H1 (cell line): Measurements from ENCODE around the gene TLE5. TPM values are rescaled to one million over a fixed set of nuclear protein-coding genes. Genes with fewer than 3 reads are reported as not detected.

ENCODE experiments used
- CTCF ChIA-PET: fragments of 300-600 bp; sonication (Branson Sonifier 250); formaldehyde crosslinking; loops from one replicate; lab custom pipeline; 2021; ENCODE audit not compliant: partially characterized antibody; lab: Charles Lee
- POLR2A ChIA-PET: fragments of 300-600 bp; sonication (Branson Sonifier 250); formaldehyde crosslinking; loops from one replicate; lab custom pipeline; 2021; ENCODE audit warnings: inconsistent platforms; ENCODE audit not compliant: partially characterized antibody; lab: Charles Lee
- DNase-seq, 2 experiments: peaks; one replicate each; pipeline versions ENCODE4 v3.0.0 to v3.0.0-alpha.2; 2010 to 2022; ENCODE audit warnings: low spot score in 2 of 2, low read depth in 1 of 2, mixed read lengths in 1 of 2
- FAIRE-seq: peaks from 2 replicates; lab custom pipeline; 2011; peaks lifted over from hg19 to GRCh38; lab: Jason Lieb, UNC
- H2AFZ ChIP-seq: 2 replicates; pipeline ENCODE4 v1.8.1; 2012; ENCODE audit warnings: low read length, inconsistent platforms
- H2AK5ac ChIP-seq: 2 replicates; pipeline ENCODE4 v1.6.1; 2013; ENCODE audit warnings: low read depth, low read length
- H2BK120ac ChIP-seq: replicated peaks from 2 replicates; pipeline ENCODE3; 2013; ENCODE audit warnings: low read depth, low read length, inconsistent platforms
- H2BK12ac ChIP-seq: 2 replicates; pipeline ENCODE4 v1.6.1; 2013; ENCODE audit warnings: low read depth, low read length
- H2BK15ac ChIP-seq: 2 replicates; pipeline ENCODE4 v1.6.1; 2013; ENCODE audit warnings: low read length
- H2BK20ac ChIP-seq: 2 replicates; pipeline ENCODE4 v1.6.1; 2013; ENCODE audit warnings: low read length
- H2BK5ac ChIP-seq: 2 replicates; pipeline ENCODE4 v1.6.1; 2013; ENCODE audit warnings: low read depth, low read length
- H3K14ac ChIP-seq: 2 replicates; pipeline ENCODE4 v1.6.1; 2013; ENCODE audit warnings: inconsistent platforms; ENCODE audit not compliant: insufficient read length
- H3K18ac ChIP-seq: 2 replicates; pipeline ENCODE4 v1.6.1; 2013; ENCODE audit warnings: low read length; ENCODE audit errors: extremely low read depth
- H3K23ac ChIP-seq: 2 replicates; pipeline ENCODE4 v1.6.1; 2013; ENCODE audit warnings: inconsistent platforms; ENCODE audit not compliant: insufficient read length
- H3K23me2 ChIP-seq: 2 replicates; pipeline ENCODE4 v1.6.1; 2013; ENCODE audit warnings: low read depth, low read length
- H3K27ac ChIP-seq: 2 replicates; pipeline ENCODE4 v1.6.1; 2011; ENCODE audit warnings: low read depth, low read length, inconsistent platforms
- H3K27me3 ChIP-seq, 4 experiments: replicated peaks in 1 of 4; 1 replicate in 1 of 4; 2 replicates in 3 of 4; pipeline versions ENCODE4 v1.6.1 to v1.8.1; 2011 to 2013; ENCODE audit warnings: low read length in 3 of 4, mild to moderate bottlenecking in 3 of 4, inconsistent platforms in 2 of 4, mixed read lengths in 2 of 4, moderate library complexity in 1 of 4; ENCODE audit not compliant: control insufficient read depth in 3 of 4, insufficient read depth in 3 of 4; ENCODE audit errors: extremely low read depth in 1 of 4
- H3K36me3 ChIP-seq, 4 experiments: 2 replicates each; pipeline versions ENCODE4 v1.6.1 to v1.8.1; 2011 to 2013; ENCODE audit warnings: mild to moderate bottlenecking in 4 of 4, low read length in 3 of 4, moderate library complexity in 2 of 4, control low read depth in 1 of 4, inconsistent platforms in 1 of 4; ENCODE audit not compliant: insufficient read depth in 4 of 4, control insufficient read depth in 2 of 4
- H3K4ac ChIP-seq: replicated peaks from 2 replicates; pipeline ENCODE3; 2013; ENCODE audit warnings: low read length, low read depth, mixed read lengths, inconsistent platforms; ENCODE audit not compliant: insufficient read length
- H3K4me1 ChIP-seq, 4 experiments: replicated peaks in 1 of 4; 1 replicate in 1 of 4; 2 replicates in 3 of 4; pipeline versions ENCODE4 v1.6.1 to v1.8.1; 2011 to 2013; ENCODE audit warnings: low read length in 3 of 4, inconsistent platforms in 2 of 4, mixed read lengths in 1 of 4; ENCODE audit not compliant: insufficient read depth in 4 of 4, control insufficient read depth in 3 of 4
- H3K4me2 ChIP-seq, 2 experiments: 2 replicates each; pipeline versions ENCODE4 v1.6.1 to v1.8.1; 2011 to 2013; ENCODE audit warnings: low read depth in 2 of 2, low read length in 2 of 2, control low read depth in 1 of 2, inconsistent platforms in 1 of 2, mild to moderate bottlenecking in 1 of 2; ENCODE audit not compliant: insufficient read depth in 1 of 2
- H3K4me3 ChIP-seq, 4 experiments: fragments of 200-600, 300-600 bp in 1 of 4; sonication (generic), shearing (Covaris generic), sonication (Bioruptor Twin) in 1 of 4; 2 replicates each; pipeline versions ENCODE4 v1.5.1 to v1.8.1; 2011 to 2016; ENCODE audit warnings: low read length in 4 of 4, low read depth in 3 of 4, control low read depth in 2 of 4, inconsistent platforms in 2 of 4, mild to moderate bottlenecking in 2 of 4, mixed read lengths in 1 of 4, moderate library complexity in 1 of 4; ENCODE audit not compliant: insufficient read depth in 2 of 4; ENCODE audit errors: extremely low read depth in 1 of 4
- H3K56ac ChIP-seq: replicated peaks from 2 replicates; pipeline ENCODE3; 2013; ENCODE audit warnings: low read depth, mild to moderate bottlenecking, mixed read lengths, low read length, inconsistent platforms; ENCODE audit not compliant: insufficient read length
- H3K79me1 ChIP-seq: 2 replicates; pipeline ENCODE4 v1.6.1; 2013; ENCODE audit warnings: low read depth, low read length, control low read depth
- H3K79me2 ChIP-seq, 2 experiments: 2 replicates each; pipeline versions ENCODE4 v1.6.1 to v1.8.1; 2012 to 2013; ENCODE audit warnings: low read length in 2 of 2, mild to moderate bottlenecking in 2 of 2, inconsistent platforms in 1 of 2; ENCODE audit not compliant: insufficient read depth in 2 of 2, control insufficient read depth in 1 of 2
- H3K9ac ChIP-seq, 4 experiments: replicated peaks in 1 of 4; 1 replicate in 1 of 4; 2 replicates in 3 of 4; pipeline versions ENCODE4 v1.6.1 to v1.8.1; 2011 to 2013; ENCODE audit warnings: low read depth in 3 of 4, low read length in 3 of 4, control low read depth in 2 of 4, mild to moderate bottlenecking in 2 of 4, moderate library complexity in 2 of 4, inconsistent platforms in 1 of 4; ENCODE audit errors: extremely low read depth in 1 of 4
- H3K9me3 ChIP-seq, 2 experiments: 2 replicates each; pipeline versions ENCODE4 v1.6.1 to v1.8.1; 2012 to 2013; ENCODE audit warnings: mild to moderate bottlenecking in 2 of 2, moderate library complexity in 2 of 2, control low read depth in 1 of 2, inconsistent platforms in 1 of 2, low read depth in 1 of 2, low read length in 1 of 2, mixed read lengths in 1 of 2; ENCODE audit not compliant: insufficient read depth in 2 of 2
- H4K20me1 ChIP-seq, 2 experiments: replicated peaks in 1 of 2; 2 replicates each; pipeline versions ENCODE3 to v1.8.1; 2011 to 2013; ENCODE audit warnings: inconsistent platforms in 2 of 2, low read length in 2 of 2, mild to moderate bottlenecking in 1 of 2; ENCODE audit not compliant: insufficient read depth in 2 of 2, control insufficient read depth in 1 of 2
- H4K5ac ChIP-seq: 2 replicates; pipeline ENCODE4 v1.6.1; 2013; ENCODE audit warnings: low read length, low read depth, mixed read lengths, inconsistent platforms; ENCODE audit not compliant: insufficient read length
- H4K8ac ChIP-seq: 2 replicates; pipeline ENCODE4 v1.8.0; 2013; ENCODE audit warnings: mild to moderate bottlenecking, moderate library complexity, low read length, inconsistent platforms; ENCODE audit not compliant: insufficient read depth; ENCODE audit errors: extremely low read depth
- H4K91ac ChIP-seq: replicated peaks from 2 replicates; pipeline ENCODE3; 2013; ENCODE audit warnings: low read length, mixed read lengths, inconsistent platforms; ENCODE audit not compliant: insufficient read length
- KDM1A ChIP-seq: fragments of 200-600, 300-600 bp; sonication (generic); IDR thresholded peaks from 2 replicates; pipeline ENCODE4 v1.7.1; 2016; ENCODE audit warnings: mild to moderate bottlenecking, low read length, borderline replicate concordance
- MAX ChIP-seq: IDR thresholded peaks from 2 replicates; pipeline ENCODE4 v1.6.1; 2012; ENCODE audit warnings: inconsistent platforms
- SRF ChIP-seq: IDR thresholded peaks from 2 replicates; pipeline ENCODE4 v1.6.1; 2011; ENCODE audit warnings: mild to moderate bottlenecking, low read depth, low read length, moderate library complexity
- WGBS, 2 experiments: shearing (Covaris generic) in 1 of 2; methylation state at CpG; one replicate each; pipeline versions ENCODE4 v1.1.6 to v1.1.7; 2013 to 2015; ENCODE audit warnings: low lambda C conversion rate in 2 of 2, mixed read lengths in 2 of 2, inconsistent platforms in 1 of 2, low coverage in 1 of 2, missing lambda C conversion rate in 1 of 2; ENCODE audit not compliant: insufficient replicate concordance in 2 of 2, insufficient coverage in 1 of 2, insufficient read length in 1 of 2; ENCODE audit errors: extremely low coverage in 1 of 2, missing lambda C conversion rate in 1 of 2; 5-methylcytosine and 5-hydroxymethylcytosine counted together
- polyA plus RNA-seq, 7 experiments: library from polyadenylated mRNA; depleted of rRNA in 3 of 7; stranded (reverse) in 5 of 7; unstranded in 2 of 7; fragments of >200 nt in 5 of 7; fragments of 200-250 nt in 2 of 7; gene quantifications; 1 replicate in 5 of 7; 2 replicates in 1 of 7; 4 replicates in 1 of 7; pipeline versions ENCODE4 v1.2.1 to v1.2.3, GENCODE V29; 2011 to 2013; ENCODE audit warnings: missing spikeins in 2 of 7, mixed read lengths in 2 of 7
- total RNA-seq: library from RNA; stranded (reverse); fragmentation: NEBNext Ultra II Directional; extraction: Animal tissue kit (Norgen Biotek cat#: 25700); gene quantifications from 2 replicates; pipeline ENCODE4 v1.2.1, GENCODE V29; 2021

The TLE5 gene
- total and polyA plus RNA-seq, 2 of the 8 experiments (the other 6 are each of a cell fraction or from before 2014, with no cell fraction given): 187 to 285 TPM

DNA sequence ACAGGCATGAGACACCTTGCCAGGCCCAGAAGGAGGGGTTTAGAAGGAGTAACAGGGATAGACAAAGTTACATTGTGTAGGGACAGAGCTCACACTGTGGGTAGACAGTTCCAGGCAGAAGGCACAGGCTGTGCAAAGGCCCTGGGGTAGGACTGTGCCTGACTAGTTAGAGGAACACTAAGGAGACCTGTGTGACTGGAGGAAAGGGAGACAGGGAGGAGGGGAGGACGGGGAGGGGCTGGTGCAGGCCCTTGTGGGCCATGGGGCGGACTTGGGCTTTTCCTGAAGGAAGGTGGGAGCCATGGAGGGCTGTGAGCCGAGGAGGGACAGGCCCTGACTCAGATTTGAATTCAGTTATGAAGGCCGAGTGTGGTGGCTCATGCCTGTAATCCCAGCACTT is 17.3 kb upstream of the TLE5 start:
- CTCF ChIA-PET: interaction anchor here (1.2 to 18.9 kb wide), 4 partner anchors 9 to 52 kb away, joined by 3 to 339 read pairs (median 8); partner anchors contain the start of gene GNA11
- Histone ChIP-seq H2BK15ac (no peak overlapping the region), H3K36me3 (no peaks in the 10 kb centered on the region), H4K20me1 (no peaks in the 10 kb centered on the region), H3K9ac (no peak overlapping the region), H2AK5ac (peak overlapping the region; percentile 24; the same call in 1 of the 2 replicates), H3K23ac (no peak overlapping the region), H3K27ac (no peak overlapping the region), H3K27me3 (peaks cover 0 to 4% (median 1%) of the 10 kb centered on the region in 4 experiments; a peak in 1 of 7 replicates), H4K5ac (no peak overlapping the region), H4K91ac (no peak overlapping the region), H3K79me2 (no peaks in the 10 kb centered on the region), H3K9me3 (no peaks in the 10 kb centered on the region), H3K4ac (no peak overlapping the region), H4K8ac (no peak overlapping the region), H3K18ac (no peak overlapping the region), H2BK12ac (no peak overlapping the region), H3K56ac (no peak overlapping the region), H3K79me1 (no peaks in the 10 kb centered on the region), H2BK120ac (no peak overlapping the region), H2BK5ac (no peak overlapping the region), H3K4me2 (no peak overlapping the region), H3K14ac (no peak overlapping the region), H2AFZ (no peak overlapping the region), H3K4me3 (no peak overlapping the region), H3K4me1 (peaks cover 0 to 4% (median 0%) of the 10 kb centered on the region in 4 experiments; a peak in 1 of 7 replicates), H3K23me2 (no peaks in the 10 kb centered on the region), H2BK20ac (no peak overlapping the region)
- FAIRE-seq (no peak), DNase-seq (no peak)
- 78% methylated on average over 2 of the region's 4 CpGs; no CpG with 5 or more reads in 1 of the 2 experiments for WGBS, 2 experiments
- POLR2A ChIA-PET: interaction anchor here (1.3 kb wide), 1 partner anchor 18 kb away, joined by 6 read pairs; no protein-coding TSS in a partner anchor
- TF ChIP-seq MAX (no peak), KDM1A (peak; percentile 30; the same call in 1 of the 2 replicates), SRF (no peak)
